Medulla oblongata (tissue), 1 donor: Measurements from ENCODE around the gene NEGR1.

Source experiments
- DNase-seq: peaks from one replicate; pipeline ENCODE4 v3.0.0-alpha.2; 2015; ENCODE audit errors: extremely low spot score

Gene NEGR1

DNA sequence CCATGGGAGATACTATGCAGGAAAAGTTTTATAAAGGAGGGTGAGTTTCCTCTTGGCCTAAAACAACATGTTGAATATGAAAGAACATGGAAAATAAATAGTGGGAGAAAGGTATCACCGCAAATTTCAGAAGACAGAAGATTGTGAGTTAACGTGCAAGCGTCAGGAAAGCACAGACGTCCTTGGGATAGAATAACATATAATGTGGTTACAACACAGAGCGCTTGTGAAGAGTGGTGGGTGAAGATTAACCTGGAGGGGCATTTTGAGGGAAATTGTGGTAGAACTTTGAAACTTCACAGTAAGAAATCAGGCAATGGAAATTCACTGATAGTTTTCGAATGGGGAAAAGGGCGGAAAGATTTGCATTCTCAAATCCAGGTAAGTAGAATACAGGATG lies 47.3 kb downstream of the NEGR1 start:
- no peak for DNase-seq

DNA sequence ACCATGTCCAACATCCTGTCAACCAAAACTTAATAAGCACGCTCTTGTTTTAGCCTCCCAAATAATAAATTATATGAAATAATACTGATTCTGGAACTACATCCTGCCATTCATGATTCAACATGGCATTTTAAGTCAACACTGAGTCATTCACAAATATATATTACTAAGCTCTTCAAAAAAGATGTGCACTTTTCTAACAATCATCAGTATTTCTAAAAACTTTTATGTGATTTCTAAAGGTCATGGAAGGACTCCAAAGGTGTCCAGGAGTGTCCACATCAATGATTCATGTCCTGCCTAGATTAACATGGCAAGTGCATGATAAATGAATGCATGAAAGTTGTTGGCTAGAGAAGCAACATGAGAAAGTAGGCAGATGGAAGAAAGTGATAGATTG lies 51.6 kb downstream of the NEGR1 start:
- DNase-seq, result no peak

DNA sequence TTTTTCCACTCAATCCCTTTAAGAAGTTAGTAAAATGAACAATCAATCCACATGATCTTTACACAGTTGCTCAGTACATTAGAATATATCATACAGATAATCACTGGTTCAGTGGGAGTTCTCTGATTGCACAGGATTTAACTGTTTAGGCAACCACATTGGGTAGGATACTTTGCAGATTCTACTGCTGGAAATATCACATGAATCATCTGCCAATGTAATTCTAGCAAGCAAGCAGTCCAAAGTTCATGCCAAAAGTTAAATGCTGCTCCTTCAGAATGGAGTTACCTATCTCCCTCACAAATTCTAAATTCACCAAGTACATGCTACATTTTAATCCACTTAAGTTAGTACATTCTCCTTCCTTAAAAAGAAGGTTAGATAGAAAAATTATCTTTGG lies 52.4 kb downstream of the NEGR1 start:
- no peak for DNase-seq

DNA sequence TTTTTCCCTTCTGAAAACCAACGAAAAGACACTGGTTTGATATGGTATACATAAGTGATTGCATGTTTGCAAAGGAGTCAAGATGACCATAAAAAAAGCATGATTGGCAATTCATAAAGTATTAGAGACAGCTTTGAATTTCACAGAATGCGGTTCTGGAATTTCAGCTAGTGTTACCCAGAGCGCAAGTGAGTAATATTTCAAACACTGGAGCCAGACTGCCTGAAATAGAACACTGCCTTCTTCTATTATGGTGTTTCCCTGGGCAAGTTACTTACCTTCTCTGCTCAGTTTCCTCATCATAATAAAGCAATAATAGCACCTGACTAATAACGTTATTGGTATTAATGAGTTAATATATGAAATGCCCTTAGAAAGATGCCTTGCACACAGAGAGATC lies 54.7 kb downstream of the NEGR1 start:
- DNase-seq, result no peak

DNA sequence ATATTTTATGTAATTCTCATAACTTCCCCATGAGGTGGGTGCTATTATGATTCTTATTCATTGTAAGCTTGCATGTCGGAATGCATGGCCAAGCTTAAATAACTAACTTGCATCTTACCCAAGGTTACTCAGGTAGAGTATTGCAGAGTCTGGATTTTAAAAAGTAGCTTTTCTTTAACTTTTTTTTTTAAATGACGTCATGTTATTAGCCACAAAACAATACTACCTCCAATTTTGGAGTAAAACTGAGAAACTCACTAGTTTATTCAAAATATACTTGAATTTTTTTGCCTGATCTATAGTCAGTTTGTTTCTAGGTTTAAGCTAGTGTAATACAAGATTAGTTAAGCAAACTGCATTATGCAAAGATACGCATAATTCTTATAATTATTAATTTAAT lies 57.8 kb downstream of the NEGR1 start:
- DNase-seq, result no peak

DNA sequence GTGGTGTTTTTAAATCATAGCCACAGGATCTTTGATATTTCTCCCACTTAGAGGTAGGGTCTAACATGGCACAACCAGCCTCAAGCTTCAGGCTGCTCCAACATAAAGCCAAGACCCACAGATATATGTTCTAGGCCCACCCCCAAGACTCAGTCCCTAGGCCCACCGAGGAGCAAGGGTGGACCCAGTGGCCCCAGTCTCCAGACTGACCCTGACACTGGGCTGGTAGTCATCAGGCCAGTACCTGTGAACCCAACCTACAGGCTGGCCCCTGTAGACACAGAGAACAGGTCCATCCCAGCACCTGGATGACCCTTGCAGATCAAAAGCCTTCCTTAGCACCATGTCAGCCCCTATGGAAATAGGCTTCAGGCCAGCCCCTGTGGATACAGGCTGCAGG lies 60.5 kb downstream of the NEGR1 start:
- no peak for DNase-seq

DNA sequence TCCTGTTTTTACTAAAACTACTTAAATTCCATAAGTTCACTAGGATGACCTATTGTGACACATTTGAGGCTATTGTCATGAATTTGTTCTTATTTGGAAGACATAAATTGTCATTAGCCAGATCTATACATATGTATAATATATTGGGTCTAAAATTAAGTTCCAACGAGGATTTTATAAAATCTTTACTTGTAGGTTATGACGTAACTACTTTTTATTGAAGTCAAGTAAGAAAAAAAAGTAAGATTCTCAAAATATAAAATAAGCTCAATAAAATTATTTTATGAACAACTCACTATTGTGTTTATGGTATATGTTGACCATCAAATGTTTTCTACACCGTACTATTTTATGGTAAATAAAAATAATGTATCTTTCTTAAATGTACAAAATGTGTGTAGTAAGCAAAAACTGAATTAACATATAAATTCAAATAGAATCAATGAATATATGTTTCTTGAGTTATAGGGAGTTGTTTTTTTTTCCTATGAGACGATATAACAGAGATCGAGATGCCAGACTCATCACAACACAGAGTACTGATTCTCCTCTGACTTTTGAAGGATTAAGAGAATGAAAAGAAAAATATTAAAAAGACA lies 64.1 kb downstream of the NEGR1 start:
- no peak for DNase-seq

DNA sequence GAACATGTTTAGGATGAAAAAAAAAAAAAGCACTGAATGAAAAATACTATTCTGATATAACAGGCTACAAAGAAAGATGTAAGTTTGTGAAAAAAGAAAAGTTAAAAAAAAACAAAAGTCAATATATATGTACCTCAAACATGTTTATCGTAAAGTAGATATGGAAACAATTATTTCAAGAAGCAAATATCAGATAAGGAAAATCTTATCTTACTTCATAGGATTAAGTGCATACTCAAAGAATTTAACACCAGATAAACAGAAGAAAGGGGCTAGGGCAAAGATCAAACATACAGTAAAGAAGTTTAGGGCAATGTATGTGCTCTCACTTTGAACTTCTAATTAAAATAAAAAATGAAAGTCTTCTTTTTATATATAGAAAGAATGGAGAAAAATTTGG lies 75.3 kb downstream of the NEGR1 start:
- no peak for DNase-seq

DNA sequence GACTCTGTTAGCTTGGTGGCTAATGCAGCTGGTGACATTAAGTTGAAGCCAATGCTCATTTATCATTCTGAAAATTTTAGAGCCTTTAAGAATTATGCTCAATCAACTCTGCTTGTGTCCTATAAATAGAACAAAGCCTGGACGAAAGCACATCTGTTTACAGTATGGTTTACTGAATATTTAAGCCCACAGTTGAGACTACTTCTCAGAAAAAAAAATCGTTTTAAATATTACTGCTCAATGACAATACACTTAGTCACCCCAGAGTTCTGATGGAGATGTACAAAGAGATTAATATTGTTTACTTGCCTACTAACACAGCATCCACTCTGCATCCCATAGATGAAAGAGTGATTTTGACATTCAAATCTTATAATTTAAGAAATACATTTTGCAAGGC lies 79.6 kb downstream of the NEGR1 start:
- DNase-seq, result no peak

DNA sequence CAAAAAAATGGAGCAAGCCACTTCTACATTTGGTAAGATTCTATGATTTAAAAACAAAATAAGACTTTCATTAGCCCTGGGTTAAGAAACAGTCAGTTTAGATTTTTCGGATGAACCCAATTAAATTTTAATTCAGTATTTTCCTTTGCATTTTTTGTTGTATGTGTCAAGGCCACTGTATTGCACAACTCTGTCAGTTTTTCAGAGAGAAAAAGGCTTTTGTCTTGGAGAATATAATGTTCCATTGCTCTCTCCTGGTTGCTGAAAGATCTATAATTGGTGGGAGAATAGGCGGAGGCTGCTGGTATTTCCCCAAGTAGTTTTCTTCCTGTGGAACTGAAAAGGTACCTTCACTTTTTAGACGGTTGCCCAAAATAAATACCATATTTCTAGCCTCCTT lies 84.6 kb downstream of the NEGR1 start:
- DNase-seq, result peak; percentile 21

DNA sequence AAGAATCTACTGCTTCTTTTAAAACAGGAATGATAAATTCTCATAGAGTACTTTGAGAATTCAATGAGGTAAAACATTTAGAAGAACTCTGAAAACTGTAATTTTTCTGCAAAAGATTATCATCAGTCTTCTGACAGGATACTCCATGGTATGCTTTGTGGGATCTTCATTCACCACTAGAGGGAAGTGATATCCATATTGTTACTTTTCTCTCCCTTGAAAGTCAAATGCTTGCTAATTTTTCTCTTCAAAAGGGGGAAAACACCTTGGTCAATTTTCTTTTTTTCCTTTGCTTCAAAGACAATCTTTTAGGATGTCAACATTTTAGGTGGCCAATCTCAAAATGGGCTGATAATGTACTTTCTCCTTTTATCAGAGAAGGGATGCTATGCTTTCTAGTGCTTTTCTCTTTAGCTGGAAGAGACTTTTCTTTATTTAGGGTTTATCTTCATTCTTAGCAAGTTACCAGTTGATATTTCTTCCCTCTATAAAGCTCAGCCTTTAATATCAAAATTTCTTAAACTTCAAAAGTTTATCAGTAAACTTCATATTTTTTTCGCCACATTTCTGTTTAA lies 95.5 kb downstream of the NEGR1 start:
- DNase-seq, result peak; percentile 58

DNA sequence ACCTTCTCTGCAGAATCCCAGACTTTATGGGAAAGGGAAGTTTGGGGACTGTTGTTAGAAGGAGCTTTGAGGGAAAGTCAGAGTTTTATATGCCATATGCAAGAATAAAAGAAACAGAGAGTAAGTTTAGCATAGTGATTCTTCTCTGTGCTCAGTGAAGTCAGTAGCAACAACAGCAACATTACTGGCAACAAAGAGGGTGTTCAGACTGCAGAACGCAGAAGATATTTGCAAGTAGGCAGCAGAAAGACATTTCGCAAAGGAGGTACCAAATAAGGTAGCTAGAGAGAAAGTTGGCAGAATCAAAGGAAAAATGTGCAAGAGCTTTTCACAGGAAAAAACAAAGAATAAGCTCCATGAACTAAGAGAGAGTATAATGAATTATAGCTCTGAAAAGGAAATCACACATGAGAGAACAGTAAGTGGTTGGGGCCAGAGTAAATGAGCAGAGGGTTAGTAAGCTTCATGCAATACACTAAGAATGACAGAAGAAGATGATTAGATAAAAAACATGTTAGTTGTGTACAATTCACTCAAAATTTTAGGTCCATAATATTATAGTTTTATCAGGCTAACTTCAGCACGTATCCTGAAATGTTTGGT lies 98.1 kb downstream of the NEGR1 start:
- peak; percentile 35 for DNase-seq

DNA sequence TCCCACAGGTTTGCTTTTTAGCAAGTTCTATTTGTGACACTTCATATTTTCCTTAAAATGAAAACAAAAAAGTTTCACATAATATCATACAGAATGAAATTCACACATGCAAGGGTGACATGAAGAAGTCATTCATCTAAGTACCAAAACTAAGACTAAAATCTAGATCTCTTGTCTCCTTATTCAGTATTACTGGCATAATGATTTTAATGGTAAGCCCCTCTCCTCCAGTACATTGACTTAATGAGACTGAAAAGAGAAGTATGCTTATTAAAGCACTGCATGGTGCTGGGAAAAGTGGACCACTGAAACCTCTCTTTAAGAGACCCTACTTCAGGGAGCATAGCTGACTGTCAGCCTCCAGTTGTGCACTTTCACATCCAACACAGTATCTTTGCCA lies 99.5 kb downstream of the NEGR1 start:
- DNase-seq, result no peak

DNA sequence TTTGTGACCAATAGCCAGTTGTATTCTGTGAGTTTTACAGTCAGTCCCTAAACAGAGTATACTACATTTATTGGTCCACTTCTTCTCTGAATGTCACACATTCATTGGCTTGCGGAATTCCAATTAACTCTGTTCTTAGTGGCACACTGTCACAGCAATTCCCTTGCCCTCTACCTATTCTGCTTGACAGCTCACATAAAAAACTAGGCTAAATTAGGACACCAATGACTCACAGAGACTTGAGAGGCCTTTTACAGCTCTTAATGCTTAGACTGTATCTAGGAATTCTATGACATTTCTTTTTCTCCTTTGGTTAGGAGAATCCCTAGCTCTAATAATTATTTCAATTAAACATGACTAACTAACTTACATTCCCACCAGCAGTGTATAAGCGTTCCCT lies 104.1 kb downstream of the NEGR1 start:
- no peak for DNase-seq

DNA sequence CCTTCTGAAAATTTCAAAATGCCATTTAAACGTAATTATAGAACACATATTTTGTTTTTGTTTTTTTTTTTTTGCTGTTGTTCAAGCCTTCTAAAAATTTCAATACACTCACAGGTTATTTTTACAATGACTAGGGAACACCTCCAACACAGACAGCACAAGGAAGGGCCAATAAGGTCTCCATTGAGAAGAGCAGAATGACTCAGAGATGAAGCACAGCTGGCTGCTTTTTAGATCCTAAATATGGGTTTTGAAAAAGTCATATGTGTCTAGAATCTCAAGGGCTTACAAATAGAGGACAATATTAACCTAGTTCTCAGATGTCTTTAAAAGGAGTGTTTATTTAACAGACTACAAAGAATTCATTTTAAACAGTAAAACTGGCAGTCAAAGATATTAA lies 104.6 kb downstream of the NEGR1 start:
- no peak for DNase-seq

DNA sequence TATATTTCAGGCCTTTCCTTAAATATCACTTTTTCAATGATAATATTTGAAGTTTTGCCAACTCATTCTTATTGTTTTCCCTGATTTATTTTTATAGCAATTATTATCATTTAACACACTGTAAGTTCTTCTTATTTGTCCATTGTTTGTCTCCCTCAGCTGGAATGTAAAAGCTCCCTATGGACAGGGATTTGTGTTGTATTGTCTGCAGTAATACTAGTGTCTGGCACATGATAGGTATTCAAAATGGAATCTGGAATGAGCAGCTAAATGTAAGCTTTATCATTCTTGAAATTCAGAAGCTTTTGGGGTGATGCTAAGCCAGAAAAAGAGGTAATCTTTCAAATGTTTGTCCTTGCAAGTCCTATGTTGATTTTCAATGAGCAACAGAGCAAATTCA lies 112.1 kb downstream of the NEGR1 start:
- DNase-seq, result no peak

DNA sequence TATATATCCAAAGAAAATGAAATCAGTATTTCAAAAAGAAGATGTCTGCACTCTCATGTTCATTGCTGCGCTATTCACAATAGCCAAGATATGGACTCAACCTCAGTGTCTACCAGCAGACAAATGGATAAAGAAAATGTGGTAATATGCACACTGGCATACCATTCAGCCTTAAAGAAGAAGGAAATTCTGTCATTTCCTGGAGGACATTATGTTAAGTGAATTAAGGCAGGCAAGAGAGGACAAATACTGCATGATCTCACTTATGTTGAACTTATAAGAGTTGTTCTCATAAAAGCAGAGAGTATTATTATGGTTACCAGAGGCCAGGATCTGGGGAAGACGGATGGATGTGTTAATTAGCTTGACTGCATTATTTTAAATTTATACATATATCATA lies 115.9 kb downstream of the NEGR1 start:
- DNase-seq, result no peak

DNA sequence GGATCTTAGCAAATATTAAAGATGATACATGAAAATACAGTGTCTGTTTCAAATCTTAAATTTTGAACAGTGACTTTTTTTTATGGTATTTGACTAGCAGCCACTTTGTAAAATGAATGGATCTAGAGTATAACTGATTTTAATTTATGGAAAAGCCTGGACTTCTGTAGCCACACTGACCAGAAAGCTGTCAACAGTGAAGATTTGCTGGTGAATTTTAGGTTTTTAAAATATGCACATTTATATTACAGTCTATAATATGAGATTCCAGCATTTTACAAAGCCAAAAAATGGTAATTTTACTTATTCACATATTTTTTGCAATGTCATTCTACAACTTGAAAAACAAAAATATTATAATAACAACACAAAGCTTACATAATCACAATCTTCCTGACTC lies 131.8 kb downstream of the NEGR1 start:
- no peak for DNase-seq

DNA sequence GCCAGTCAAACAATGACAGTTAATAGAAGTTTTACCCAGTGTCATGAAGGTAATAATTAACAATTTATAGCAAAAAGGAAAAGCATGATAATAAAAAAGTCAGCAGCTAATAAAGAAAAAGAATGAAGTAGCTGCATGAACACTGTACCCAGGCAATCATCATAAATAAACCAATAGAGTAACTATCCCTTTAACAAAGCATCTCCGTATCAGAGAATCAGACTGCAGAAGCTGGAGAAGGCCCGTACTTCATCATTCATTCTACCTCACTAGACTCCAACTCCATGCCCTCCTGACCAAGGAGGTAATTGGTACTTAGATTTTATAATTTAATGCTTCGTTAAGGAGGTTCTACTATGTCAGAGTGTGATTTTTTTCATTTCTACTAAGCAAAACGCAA lies 140.5 kb downstream of the NEGR1 start:
- no peak for DNase-seq

DNA sequence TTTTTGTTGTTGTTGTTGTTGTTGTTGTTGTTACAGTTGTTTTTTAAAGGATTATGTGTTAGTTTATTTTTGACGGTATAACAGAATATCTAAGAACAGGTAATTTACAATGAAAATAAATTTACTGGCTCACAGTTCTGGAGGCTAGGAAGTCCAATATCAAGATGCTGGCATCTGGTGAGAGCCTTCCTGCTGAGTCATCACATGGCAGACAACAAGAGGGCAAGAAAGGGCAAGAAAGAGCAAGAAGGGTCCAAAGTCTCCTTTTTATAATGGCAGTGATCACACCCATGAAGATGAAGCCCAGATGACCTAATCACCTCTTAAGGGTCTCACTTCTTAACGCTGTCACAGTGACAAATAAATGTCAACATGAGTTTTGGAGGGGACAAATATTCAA lies 142.1 kb downstream of the NEGR1 start:
- no peak for DNase-seq

DNA sequence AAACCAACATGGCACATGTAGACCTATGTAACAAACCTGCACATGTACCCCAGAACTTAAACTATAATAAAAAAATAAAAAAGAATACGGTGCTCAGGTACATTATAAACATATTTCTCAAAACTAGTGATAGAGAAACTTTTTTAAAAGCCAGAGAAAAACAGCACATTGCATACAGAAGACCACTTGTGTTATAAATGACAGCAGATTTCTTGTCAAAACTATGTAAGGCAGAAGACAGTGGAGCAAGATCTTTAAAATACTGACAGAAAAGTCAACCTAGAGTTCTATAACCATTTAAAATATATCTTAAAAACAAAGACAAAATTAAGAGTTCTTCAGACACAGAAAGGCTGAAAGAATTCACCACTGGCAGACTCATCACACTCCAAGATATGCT lies 144.7 kb downstream of the NEGR1 start:
- no peak for DNase-seq

DNA sequence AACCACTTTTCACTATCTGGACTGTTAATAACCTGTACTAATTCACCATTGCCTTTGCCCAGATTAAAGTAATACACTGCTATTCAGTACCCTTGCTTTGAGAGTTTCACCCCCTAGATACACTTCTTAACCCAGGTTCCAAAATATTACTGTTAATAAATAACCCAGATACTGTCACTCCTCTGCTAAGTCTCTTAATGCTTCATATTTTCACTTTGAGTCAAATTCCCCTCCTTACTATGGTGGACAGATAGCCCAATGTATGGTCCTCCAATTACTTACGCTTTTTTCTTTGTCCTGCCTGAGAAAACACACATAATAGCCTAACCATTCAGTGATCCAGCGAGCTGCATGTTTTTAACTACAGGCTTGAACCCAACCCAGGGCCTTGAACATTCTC lies 152.5 kb downstream of the NEGR1 start:
- DNase-seq, result no peak

DNA sequence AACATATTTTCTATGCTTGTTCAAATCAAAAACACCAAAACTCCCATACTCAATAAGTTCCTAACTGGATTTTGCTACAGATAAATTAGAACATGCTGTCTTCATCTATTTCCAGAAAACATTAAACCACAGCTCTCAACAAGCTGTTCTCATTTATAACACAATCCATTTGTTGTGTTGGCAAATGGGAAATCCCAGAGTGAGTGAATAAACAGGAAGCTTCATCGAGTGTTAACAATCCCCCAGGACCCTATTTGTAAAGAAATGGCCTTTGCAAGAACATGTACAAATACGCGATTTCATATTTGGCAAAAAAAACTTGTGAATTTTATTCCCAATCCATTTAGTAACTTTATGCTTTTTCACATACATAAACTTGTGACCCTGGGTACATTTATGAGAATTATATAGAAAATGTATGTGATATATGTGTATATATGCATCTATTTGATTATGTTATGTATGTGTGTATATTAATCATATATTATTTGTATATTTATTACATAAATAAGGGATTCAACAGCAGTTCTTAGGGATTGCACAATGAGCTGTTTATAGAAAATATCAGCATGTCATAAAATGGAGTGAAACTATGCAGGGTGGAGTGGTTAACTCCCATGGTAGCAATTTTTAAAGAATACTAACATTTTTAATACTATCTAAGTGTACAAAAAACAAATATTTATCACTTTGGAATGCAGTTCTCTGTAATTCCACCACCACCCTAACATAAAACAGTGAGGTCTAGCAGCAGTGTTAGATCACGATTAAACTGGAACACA lies 160.0 kb downstream of the NEGR1 start:
- no peak for DNase-seq
